NCI-H69 (cell line): ENCODE data around the gene ACTL6B.
A peak's percentile ranks its signal among the peaks of the same experiment; 100 is the strongest.
"Not testable (repeated sequence)": the region's sequence is repeated elsewhere in the genome, so short reads cannot be mapped to it uniquely, and the experiment has no call there.

Source experiments
- DNase-seq: peaks from one replicate; lab custom pipeline; 2025; lab: John Stamatoyannopoulos, UW

The ACTL6B gene

GRCh38 chr7:100671353-100672327, 15.4 kb upstream of the ACTL6B start:
- DNase-seq: no peak

DNA sequence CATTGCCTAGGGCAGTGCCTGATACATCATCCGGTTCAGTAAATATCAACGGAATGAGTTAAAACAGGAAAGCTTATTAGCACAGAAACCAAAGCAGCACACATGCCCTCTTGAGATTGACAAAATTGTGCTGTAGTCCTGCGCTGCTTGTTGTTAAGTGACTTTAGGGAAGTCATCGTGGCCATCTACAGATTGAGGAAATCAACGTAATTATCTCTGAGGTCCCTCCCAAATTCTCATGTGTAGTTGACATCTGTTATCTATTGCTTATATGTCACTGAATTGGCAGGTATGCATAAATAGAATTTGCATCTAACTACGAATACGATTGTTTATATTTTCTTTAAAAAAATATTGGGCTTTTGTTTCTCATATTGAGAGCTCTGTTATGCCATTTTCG, 13.8 kb upstream of the ACTL6B start:
- DNase-seq: no peak

GRCh38 chr7:100669106-100669505, 12.9 kb upstream of the ACTL6B start:
- DNase-seq: not testable (repeated sequence)

- DNase-seq: no peak
Observed at GRCh38 chr7:100668069-100668449, 11.8 kb upstream of the ACTL6B start.

GRCh38 chr7:100667331-100668068, 11.3 kb upstream of the ACTL6B start:
- no peak for DNase-seq

GRCh38 chr7:100665168-100665726, 9.0 kb upstream of the ACTL6B start:
- no peak for DNase-seq

DNA sequence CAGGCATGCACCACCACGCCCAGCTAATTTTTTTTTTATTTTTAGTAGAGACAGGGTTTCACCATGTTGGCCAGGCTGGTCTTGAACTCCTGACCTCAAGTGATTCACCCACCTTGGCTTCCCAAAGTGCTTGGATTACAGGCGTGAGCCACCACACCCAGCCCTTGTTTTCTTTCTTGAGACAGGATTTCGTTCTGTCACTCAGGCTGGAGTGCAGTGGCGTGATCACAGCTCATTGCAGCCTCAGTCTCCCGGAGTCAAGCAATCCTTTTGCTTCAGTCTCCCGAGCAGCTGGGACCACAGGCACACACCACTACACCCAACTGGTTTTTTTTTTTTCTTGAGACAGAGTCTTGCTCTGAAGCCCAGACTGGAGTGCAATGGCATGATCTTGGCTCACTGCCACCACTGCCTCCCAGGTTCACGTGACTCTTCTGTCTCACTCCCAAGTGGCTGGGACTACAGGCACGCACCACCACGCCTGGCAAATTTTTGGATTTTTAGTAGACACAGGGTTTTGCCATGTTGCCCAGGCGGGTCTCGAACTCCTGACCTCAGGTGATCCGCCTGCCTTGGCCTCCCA, 6.0 kb upstream of the ACTL6B start:
- peak; percentile 19 for DNase-seq

- DNase-seq: no peak
Observed at GRCh38 chr7:100654908-100655831, 1.1 kb downstream of the ACTL6B start.

DNA sequence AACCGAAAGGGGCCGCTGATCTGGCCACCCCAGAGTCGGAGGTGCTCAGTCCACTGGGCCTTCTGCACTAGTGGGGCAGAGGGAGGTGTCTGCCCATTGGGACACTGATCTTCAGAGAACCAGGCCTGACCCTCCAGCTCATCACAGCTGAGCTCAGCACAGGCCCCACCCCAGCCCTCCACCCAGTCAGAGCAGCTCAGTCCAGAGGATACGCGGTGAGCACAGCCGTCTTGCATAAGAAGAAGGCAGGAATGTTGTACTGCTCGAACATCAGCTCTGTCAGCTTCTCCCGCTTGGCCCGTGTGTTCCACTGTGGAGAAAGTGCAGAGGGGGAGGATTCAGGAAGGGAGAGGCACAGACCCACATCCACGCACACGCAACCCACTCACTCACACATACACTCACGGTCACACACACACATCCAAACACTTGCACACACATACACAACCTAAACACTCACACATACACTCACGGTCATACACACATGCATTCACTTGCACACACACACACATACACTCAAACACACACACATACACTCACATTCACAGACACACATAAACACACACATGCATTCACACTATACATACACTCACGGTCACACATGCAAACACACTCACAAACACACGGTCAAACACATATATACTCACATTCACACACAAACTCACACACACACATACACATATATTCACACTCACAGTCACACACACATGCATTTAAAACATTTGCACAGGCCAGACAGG, 6.3 kb downstream of the ACTL6B start:
- DNase-seq: no peak

- no peak for DNase-seq
Observed at GRCh38 chr7:100642534-100642907, 13.7 kb downstream of the ACTL6B start.

DNA sequence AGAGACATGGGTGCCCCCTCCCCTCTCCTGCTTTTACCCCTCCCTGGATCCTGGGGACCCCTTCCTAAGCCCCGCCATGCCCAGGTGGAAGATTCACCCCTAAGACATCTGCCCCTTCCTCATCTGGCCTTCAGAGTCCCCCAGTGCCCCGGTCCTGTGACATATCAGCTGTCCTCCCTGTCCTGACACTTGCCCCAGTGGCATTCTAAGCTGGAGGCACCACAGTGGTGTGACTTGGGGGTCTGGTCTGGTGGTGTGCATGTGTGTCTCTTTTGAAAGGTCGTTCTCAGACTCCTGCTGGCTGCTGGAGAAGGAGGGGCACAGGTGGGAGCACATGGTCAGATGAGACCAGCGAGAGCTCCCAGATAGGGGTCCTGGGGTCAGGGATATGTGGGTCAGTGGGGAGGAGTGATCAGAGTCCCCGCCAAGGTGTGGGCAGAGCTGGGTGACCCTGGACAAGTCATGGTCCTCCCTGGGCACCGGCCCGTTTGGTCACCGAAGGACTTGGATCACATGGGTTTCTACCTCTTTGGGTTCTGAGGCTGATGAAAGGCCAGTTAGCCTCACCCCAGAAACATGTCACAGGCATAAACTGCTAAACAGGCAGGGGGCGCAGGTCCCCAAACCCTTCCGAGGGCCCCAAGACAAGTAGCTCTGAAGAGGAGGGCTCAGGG, 14.3 kb downstream of the ACTL6B start:
- no peak for DNase-seq

DNA sequence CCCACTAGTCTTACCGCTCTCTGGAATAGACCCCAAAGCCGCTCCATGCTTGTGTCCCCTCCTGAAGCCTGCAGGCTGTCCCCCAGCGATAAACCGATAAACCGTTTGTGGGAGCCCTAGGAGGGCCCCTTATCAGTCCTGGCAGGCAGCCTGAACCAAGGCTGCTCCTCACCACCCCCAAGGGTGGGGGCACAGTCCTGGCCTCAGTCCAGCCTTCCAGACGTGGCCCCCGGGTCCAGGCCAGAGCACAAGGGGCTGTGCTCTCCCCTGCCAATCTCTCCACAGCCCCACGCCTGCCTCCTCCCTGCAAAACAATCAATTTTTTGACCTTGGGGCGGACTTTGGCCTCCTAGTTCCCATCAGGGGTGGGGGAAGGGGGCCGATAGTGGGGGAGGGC, 14.8 kb downstream of the ACTL6B start, which contains the start of gene TFR2:
Gene TFR2, minus strand, starts transcription at position 90 of the 397 bp plus-strand sequence. Its CDS starts 43 bp downstream, at position 47.
- no peak for DNase-seq

- DNase-seq: no peak
Observed at GRCh38 chr7:100640517-100641440, 15.5 kb downstream of the ACTL6B start.

GRCh38 chr7:100639995-100640516, 16.2 kb downstream of the ACTL6B start:
- DNase-seq: no peak

GRCh38 chr7:100632951-100633717, 23.1 kb downstream of the ACTL6B start:
- DNase-seq: peak; percentile 73

DNA sequence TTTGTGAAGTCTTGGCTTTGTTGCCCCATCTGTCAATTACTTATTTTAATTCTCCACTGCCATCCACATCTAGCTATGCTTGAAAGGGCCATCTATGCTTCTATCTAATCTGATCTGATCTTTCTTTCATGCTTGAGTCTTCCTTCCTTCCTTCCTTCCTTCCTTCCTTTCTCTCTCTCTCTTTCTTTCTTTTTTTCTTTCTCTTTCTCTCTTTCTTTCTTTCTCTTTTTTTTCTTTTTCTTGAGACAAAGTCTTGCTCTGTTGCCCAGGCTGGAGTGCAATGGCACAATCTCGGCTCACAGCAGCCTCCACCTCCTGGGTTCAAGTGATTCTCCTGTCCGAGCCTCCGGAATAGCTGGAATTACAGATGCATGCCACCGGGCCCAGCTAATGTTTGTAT, 26.2 kb downstream of the ACTL6B start:
- DNase-seq: no peak

GRCh38 chr7:100629117-100629716, 27.0 kb downstream of the ACTL6B start:
- peak; percentile 59 for DNase-seq

GRCh38 chr7:100627238-100627549, 29.1 kb downstream of the ACTL6B start:
- no peak for DNase-seq
